GDM1 (cell line): ENCODE results near the gene TTLL9.

ENCODE experiments used
- DNase-seq: peaks from one replicate; lab custom pipeline; 2025; lab: John Stamatoyannopoulos, UW

Gene TTLL9

GRCh38 chr20:31857861-31858759, 12.3 kb upstream of the TTLL9 start:
- DNase-seq = no peak

GRCh38 chr20:31858760-31859083, 11.7 kb upstream of the TTLL9 start:
- DNase-seq = no peak

- DNase-seq = no peak
Observed at GRCh38 chr20:31859266-31859997, 11.0 kb upstream of the TTLL9 start.

- no peak for DNase-seq
Observed at GRCh38 chr20:31859998-31860380, 10.4 kb upstream of the TTLL9 start.

GRCh38 chr20:31860390-31861134, 9.9 kb upstream of the TTLL9 start:
- DNase-seq = no peak

- no peak for DNase-seq
Observed at GRCh38 chr20:31861135-31861384, 9.4 kb upstream of the TTLL9 start.

GRCh38 chr20:31861385-31862156, 8.9 kb upstream of the TTLL9 start:
- peak; percentile 61 for DNase-seq

- no peak for DNase-seq
Observed at GRCh38 chr20:31862157-31862470, 8.3 kb upstream of the TTLL9 start.

GRCh38 chr20:31862506-31862905, 7.9 kb upstream of the TTLL9 start:
- no peak for DNase-seq

GRCh38 chr20:31863296-31864085, 6.9 kb upstream of the TTLL9 start:
- DNase-seq = no peak

- DNase-seq = no peak
Observed at GRCh38 chr20:31864521-31865400, 5.7 kb upstream of the TTLL9 start.

- DNase-seq = no peak
Observed at GRCh38 chr20:31866221-31866620, 4.2 kb upstream of the TTLL9 start.

- no peak for DNase-seq
Observed at GRCh38 chr20:31868853-31869672, 1.4 kb upstream of the TTLL9 start.

GRCh38 chr20:31869673-31869941, 827 bp upstream of the TTLL9 start:
- DNase-seq = no peak

- DNase-seq = no peak
Observed at GRCh38 chr20:31870726-31871617, 538 bp downstream of the TTLL9 start.

- no peak for DNase-seq
Observed at GRCh38 chr20:31871618-31871954, 1.2 kb downstream of the TTLL9 start.

GRCh38 chr20:31872406-31872805, 2.0 kb downstream of the TTLL9 start:
- DNase-seq = no peak

- no peak for DNase-seq
Observed at GRCh38 chr20:31875671-31876070, 5.2 kb downstream of the TTLL9 start.

GRCh38 chr20:31877684-31878083, 7.2 kb downstream of the TTLL9 start:
- no peak for DNase-seq
